Measurements from ENCODE around the gene CSPG4. TPM values are rescaled to one million over a fixed set of nuclear protein-coding genes. Genes with fewer than 3 reads are reported as not detected.

Gene CSPG4
- total and polyA plus RNA-seq, 2 of the 13 experiments (the other 11 are each of a cell fraction or from before 2014, with no cell fraction given) = 0.01 to 0.04 TPM

DNA sequence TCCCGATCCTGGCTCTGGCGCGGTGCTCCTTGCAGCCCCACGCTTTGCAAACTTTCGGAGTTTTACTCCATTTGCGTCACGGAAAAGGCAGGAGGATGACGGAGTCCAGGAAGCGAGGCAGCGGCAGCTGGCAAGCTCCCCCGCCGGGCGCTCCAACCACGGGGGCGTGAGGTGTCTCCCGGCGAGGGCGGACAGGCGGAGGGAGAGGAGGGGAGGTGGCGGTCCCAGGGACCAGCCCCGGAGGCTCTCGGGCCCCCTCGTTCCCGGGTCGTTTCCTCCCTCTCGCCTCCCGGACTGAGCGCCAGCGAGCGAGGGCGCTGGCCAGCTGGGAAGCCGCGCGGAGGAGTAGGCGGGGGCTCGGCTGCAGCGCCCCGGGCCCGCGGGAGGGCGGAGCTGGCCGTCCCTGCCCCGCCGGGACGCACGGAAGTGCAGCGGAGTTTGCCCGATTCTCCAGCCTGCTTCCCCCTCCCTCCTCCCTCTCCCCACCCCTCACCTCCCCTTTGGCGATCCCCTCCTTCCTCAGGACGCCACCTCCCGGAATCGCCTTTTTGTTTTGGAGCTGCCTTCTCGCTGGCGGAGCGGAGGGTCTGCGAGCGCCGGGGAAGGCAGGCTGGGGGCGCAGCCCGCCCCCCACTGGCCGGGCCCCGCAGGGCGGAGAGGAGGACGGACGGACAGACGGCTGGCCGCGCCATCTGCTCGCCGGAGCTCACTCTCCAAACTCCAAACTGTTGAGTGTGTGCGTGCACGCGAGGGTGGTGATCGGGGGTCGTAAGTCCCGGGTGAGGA lies 65.1 kb downstream of the CSPG4 start, which contains the start of gene SNX33 (continued):
- TF ChIP-seq MAZ (IDR thresholded peaks at IDR 0.05; ENCODE audit: borderline replicate concordance, low read depth, low read length) (peak; percentile 71), MAZ (CRISPR knock-in tag; IDR thresholded peaks at IDR 0.05; ENCODE audit: low read depth) (peak; percentile 80; the same call in 1 of the 2 replicates), CCDC6 (CRISPR knock-in tag; IDR thresholded peaks at IDR 0.05) (peak; percentile 49; the same call in 1 of the 2 replicates), ZNF563 (CRISPR knock-in tag; IDR thresholded peaks at IDR 0.05) (no peak), ZNF331 (CRISPR knock-in tag; IDR thresholded peaks at IDR 0.05) (no peak), RAD21 (CRISPR knock-in tag; IDR thresholded peaks at IDR 0.05) (no peak), GABPA (IDR thresholded peaks at IDR 0.05; ENCODE audit: low read depth, low read length) (no peak), GABPA (CRISPR knock-in tag; IDR thresholded peaks at IDR 0.05; ENCODE audit: low read depth) (no peak), SNAI1 (CRISPR knock-in tag; IDR thresholded peaks at IDR 0.05; ENCODE audit: borderline replicate concordance) (no peak), NFYB (CRISPR knock-in tag; IDR thresholded peaks at IDR 0.05) (no peak), SALL1 (CRISPR knock-in tag; IDR thresholded peaks at IDR 0.05) (no peak; the same call in none of the 2 replicates), ZNF788 (CRISPR knock-in tag; IDR thresholded peaks at IDR 0.05; ENCODE audit: borderline replicate concordance) (no peak), STAG1 (CRISPR knock-in tag; IDR thresholded peaks at IDR 0.05) (no peak; the same call in 1 of the 2 replicates), ZNF879 (CRISPR knock-in tag; IDR thresholded peaks at IDR 0.05) (no peak), ISL2 (CRISPR knock-in tag; IDR thresholded peaks at IDR 0.05) (0 out of 2 replicates have a peak, but pooled peaks have one; percentile 7), PAWR (CRISPR knock-in tag; IDR thresholded peaks at IDR 0.05; ENCODE audit: borderline replicate concordance) (no peak), POLR2AphosphoS2 (IDR thresholded peaks at IDR 0.05; ENCODE audit: low read depth, low read length) (no peak), ISX (CRISPR knock-in tag; conservative IDR thresholded peaks at IDR 0.05) (no peak), ZFP1 (CRISPR knock-in tag; IDR thresholded peaks at IDR 0.05) (no peak), AHR (CRISPR knock-in tag; IDR thresholded peaks at IDR 0.05) (no peak)
- TF ChIP-seq, protein P1, sequence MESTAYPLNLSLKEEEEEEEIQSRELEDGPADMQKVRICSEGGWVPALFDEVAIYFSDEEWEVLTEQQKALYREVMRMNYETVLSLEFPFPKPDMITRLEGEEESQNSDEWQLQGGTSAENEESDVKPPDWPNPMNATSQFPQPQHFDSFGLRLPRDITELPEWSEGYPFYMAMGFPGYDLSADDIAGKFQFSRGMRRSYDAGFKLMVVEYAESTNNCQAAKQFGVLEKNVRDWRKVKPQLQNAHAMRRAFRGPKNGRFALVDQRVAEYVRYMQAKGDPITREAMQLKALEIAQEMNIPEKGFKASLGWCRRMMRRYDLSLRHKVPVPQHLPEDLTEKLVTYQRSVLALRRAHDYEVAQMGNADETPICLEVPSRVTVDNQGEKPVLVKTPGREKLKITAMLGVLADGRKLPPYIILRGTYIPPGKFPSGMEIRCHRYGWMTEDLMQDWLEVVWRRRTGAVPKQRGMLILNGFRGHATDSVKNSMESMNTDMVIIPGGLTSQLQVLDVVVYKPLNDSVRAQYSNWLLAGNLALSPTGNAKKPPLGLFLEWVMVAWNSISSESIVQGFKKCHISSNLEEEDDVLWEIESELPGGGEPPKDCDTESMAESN (CRISPR knock-in tag; conservative IDR thresholded peaks at IDR 0.05) = 0 out of 2 replicates have a peak, but pooled peaks have one; percentile 6
- TF ChIP-seq, protein P2, sequence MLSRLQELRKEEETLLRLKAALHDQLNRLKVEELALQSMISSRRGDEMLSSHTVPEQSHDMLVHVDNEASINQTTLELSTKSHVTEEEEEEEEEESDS (CRISPR knock-in tag; IDR thresholded peaks at IDR 0.05; ENCODE audit: borderline replicate concordance) = peak; percentile 78; the same call in 1 of the 2 replicates
- TF ChIP-seq, protein P3, sequence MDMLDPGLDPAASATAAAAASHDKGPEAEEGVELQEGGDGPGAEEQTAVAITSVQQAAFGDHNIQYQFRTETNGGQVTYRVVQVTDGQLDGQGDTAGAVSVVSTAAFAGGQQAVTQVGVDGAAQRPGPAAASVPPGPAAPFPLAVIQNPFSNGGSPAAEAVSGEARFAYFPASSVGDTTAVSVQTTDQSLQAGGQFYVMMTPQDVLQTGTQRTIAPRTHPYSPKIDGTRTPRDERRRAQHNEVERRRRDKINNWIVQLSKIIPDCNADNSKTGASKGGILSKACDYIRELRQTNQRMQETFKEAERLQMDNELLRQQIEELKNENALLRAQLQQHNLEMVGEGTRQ (IDR thresholded peaks at IDR 0.05; ENCODE audit: low read depth, low read length) = no peak
- TF ChIP-seq, protein P3 (CRISPR knock-in tag; IDR thresholded peaks at IDR 0.05; ENCODE audit: borderline replicate concordance) = no peak
- TF ChIP-seq, protein P4, sequence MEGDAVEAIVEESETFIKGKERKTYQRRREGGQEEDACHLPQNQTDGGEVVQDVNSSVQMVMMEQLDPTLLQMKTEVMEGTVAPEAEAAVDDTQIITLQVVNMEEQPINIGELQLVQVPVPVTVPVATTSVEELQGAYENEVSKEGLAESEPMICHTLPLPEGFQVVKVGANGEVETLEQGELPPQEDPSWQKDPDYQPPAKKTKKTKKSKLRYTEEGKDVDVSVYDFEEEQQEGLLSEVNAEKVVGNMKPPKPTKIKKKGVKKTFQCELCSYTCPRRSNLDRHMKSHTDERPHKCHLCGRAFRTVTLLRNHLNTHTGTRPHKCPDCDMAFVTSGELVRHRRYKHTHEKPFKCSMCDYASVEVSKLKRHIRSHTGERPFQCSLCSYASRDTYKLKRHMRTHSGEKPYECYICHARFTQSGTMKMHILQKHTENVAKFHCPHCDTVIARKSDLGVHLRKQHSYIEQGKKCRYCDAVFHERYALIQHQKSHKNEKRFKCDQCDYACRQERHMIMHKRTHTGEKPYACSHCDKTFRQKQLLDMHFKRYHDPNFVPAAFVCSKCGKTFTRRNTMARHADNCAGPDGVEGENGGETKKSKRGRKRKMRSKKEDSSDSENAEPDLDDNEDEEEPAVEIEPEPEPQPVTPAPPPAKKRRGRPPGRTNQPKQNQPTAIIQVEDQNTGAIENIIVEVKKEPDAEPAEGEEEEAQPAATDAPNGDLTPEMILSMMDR (CRISPR knock-in tag; IDR thresholded peaks at IDR 0.05) = peak; percentile 70

Measured in HepG2 (cell line).